Thoracic aorta (tissue), 2 donors: ENCODE results near the gene BBC3. TPM values are rescaled to one million over a fixed set of nuclear protein-coding genes. Genes with fewer than 3 reads are reported as not detected.
A peak's percentile ranks its signal among the peaks of the same experiment; 100 is the strongest.

Source experiments
- ATAC-seq: fragments of 150-250 bp; one replicate; pipeline ENCODE4 v1.8.0; 2017; ENCODE audit warnings: low read depth; ENCODE audit not compliant: insufficient number of reproducible peaks, low FRiP score
- DNase-seq: peaks from one replicate; pipeline ENCODE4 v3.0.0-alpha.2; 2020; ENCODE audit warnings: low spot score
- H3K27ac ChIP-seq, 2 donors: fragments of 200-600 bp; sonication (generic); 1 replicate in 1 of 2; 2 replicates in 1 of 2; pipeline ENCODE4 v1.5.1; 2016; ENCODE audit warnings: mild to moderate bottlenecking in 2 of 2, moderate library complexity in 2 of 2
- H3K27me3 ChIP-seq: fragments of 200-600 bp; sonication (generic); replicated peaks from 2 replicates; pipeline ENCODE4 v1.6.0; 2016; ENCODE audit warnings: mild to moderate bottlenecking; ENCODE audit not compliant: insufficient read depth
- H3K36me3 ChIP-seq: fragments of 200-600 bp; sonication (generic); one replicate; pipeline ENCODE4 v1.5.1; 2016
- H3K4me1 ChIP-seq, 2 donors: fragments of 200-600 bp; sonication (generic); 1 replicate in 1 of 2; 2 replicates in 1 of 2; pipeline versions ENCODE4 v1.5.1 to v1.6.0; 2016; ENCODE audit warnings: low read depth in 2 of 2, mild to moderate bottlenecking in 1 of 2; ENCODE audit not compliant: control insufficient read depth in 1 of 2
- H3K4me3 ChIP-seq: fragments of 200-600 bp; sonication (generic); 2 replicates; pipeline ENCODE4 v1.5.1; 2016; ENCODE audit warnings: mild to moderate bottlenecking
- H3K9me3 ChIP-seq: fragments of 200-600 bp; sonication (generic); 2 replicates; pipeline ENCODE4 v1.5.1; 2016
- total RNA-seq, 2 donors: library from RNA; depleted of rRNA; stranded (reverse); fragments of >200 nt; gene quantifications; one replicate each; pipeline versions ENCODE4 v1.1.0 to v1.2.3, GENCODE V29; 2016
- TF ChIP-seq, protein P1 (sequence below): fragments of 200-600 bp; sonication (generic); IDR thresholded peaks from one replicate; pipeline ENCODE4 v1.5.1; 2019; ENCODE audit warnings: antibody characterized with exemption

The BBC3 gene
- total RNA-seq, 2 donors from 2014 or later, result 6.5 to 21.4 TPM

DNA sequence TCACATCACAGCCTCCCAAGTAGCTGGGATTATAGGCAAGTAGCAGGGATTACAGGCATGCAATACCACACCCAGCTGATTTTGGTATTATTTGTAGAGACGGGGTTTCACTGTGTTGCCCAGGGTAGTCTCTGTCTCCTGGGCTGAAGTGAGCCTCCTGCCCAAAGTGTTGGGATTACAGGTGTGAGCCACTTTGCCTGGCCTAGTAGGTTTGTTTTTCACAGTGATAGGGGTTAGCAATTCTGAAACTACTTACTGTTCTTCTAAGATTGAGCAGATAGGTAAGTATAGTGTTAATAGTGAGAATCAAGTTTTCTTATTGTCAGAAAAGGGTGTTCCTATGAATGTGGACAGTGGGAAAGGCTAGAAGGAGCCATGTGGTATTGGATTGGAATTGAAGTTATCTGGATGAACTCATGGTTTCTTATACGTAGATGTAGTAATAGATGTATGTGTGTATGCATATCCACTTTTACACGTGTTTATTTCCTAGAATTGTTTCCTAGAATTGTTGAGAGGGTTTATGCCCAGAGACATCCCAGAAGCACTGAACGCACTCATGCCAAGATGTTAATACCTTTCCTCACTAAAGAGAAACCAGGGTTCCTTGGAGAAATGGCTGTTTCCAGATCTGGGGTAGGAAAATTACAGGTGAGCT is 51.2 kb downstream of the BBC3 start:
- Histone ChIP-seq H3K36me3 (no peaks in the 10 kb centered on the region), H3K27me3 (no peaks in the 10 kb centered on the region), H3K27ac (no peak overlapping the region), H3K4me3 (no peak overlapping the region), H3K9me3 (no peaks in the 10 kb centered on the region), H3K4me1 (peaks cover 19 to 46% of the 10 kb centered on the region in 2 donors)
- DNase-seq (no peak), ATAC-seq (no peak)
- TF ChIP-seq, protein P1, sequence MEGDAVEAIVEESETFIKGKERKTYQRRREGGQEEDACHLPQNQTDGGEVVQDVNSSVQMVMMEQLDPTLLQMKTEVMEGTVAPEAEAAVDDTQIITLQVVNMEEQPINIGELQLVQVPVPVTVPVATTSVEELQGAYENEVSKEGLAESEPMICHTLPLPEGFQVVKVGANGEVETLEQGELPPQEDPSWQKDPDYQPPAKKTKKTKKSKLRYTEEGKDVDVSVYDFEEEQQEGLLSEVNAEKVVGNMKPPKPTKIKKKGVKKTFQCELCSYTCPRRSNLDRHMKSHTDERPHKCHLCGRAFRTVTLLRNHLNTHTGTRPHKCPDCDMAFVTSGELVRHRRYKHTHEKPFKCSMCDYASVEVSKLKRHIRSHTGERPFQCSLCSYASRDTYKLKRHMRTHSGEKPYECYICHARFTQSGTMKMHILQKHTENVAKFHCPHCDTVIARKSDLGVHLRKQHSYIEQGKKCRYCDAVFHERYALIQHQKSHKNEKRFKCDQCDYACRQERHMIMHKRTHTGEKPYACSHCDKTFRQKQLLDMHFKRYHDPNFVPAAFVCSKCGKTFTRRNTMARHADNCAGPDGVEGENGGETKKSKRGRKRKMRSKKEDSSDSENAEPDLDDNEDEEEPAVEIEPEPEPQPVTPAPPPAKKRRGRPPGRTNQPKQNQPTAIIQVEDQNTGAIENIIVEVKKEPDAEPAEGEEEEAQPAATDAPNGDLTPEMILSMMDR, result no peak

GRCh38 chr19:47176627-47177090 is 54.3 kb downstream of the BBC3 start:
- DNase-seq (no peak), ATAC-seq (peak; percentile 64)
- Histone ChIP-seq H3K36me3 (no peaks in the 10 kb centered on the region), H3K4me3 (peak overlapping the region; percentile 6), H3K27me3 (no peaks in the 10 kb centered on the region), H3K9me3 (no peaks in the 10 kb centered on the region), H3K4me1 (peaks cover 19 to 35% of the 10 kb centered on the region in 2 donors), H3K27ac (peak overlapping the region; percentile 78 to 79)
- TF ChIP-seq, protein P1, result no peak

DNA sequence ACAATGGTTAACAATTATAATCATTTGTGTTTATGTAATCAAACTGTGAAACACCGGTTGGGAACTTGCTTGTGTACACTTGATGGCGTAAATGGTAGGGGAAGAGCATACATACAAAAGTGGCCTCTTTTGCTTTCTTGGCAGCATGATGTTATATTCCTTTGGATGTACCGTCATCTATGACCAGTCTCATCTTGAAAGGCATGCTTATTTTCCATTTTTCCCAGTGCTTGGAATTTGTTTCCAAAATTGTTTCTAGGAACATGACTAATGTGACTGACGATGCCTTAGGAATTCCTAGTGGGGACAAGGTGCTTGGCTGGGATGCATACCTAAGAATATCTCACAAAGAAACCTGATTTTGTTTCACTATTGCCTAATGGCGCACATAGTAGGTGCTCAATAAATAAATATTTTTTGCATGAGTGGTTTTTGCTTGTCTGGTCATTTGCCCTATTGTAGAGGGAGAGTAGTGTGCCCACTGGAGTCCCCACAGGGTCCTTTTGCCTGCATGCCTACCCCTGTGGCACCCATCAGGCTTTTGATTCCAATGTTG is 54.9 kb downstream of the BBC3 start:
- Histone ChIP-seq H3K27ac (peak overlapping the region; percentile 78 to 79), H3K36me3 (no peaks in the 10 kb centered on the region), H3K9me3 (no peaks in the 10 kb centered on the region), H3K4me1 (peaks cover 19 to 32% of the 10 kb centered on the region in 2 donors), H3K4me3 (peak overlapping the region; percentile 6), H3K27me3 (no peaks in the 10 kb centered on the region)
- TF ChIP-seq, protein P1, result no peak
- ATAC-seq (no peak), DNase-seq (no peak)

- DNase-seq (no peak), ATAC-seq (no peak)
- H3K27ac ChIP-seq, result no peak overlapping the region
- peaks cover 7% of the 10 kb centered on the region for H3K36me3 ChIP-seq
- no peaks in the 10 kb centered on the region for H3K27me3 ChIP-seq
- no peaks in the 10 kb centered on the region for H3K9me3 ChIP-seq
- H3K4me1 ChIP-seq, result peaks cover 18 to 26% of the 10 kb centered on the region in 2 donors
- H3K4me3 ChIP-seq, result no peak overlapping the region
- TF ChIP-seq, protein P1, result no peak
Measured at GRCh38 chr19:47172666-47173455, 58.1 kb downstream of the BBC3 start.

Other genes starting within 250 kb of the BBC3 start
- 1 to 10 TPM in 1 of 2 donors, under 1 TPM in 1; 0.68 to 1.3 TPM for gene NPAS1, start 211.4 kb downstream of the BBC3 start, total RNA-seq
- gene TMEM160, start 182.6 kb downstream of the BBC3 start, total RNA-seq, result 10 to 100 TPM in 1 of 2 donors, 1 to 10 TPM in 1; 2.4 to 55.0 TPM
- gene ZC3H4, start 117.4 kb downstream of the BBC3 start, total RNA-seq, result 10 to 100 TPM; 21.9 to 26.0 TPM
- 10 to 100 TPM; 39.3 to 50.8 TPM for gene SAE1, start 100.4 kb downstream of the BBC3 start, total RNA-seq
- 10 to 100 TPM; 26.7 to 38.9 TPM for gene CCDC9, start 25.3 kb upstream of the BBC3 start, total RNA-seq
- gene INAFM1, start 43.7 kb upstream of the BBC3 start, total RNA-seq, result 10 to 100 TPM; 10.3 to 18.6 TPM
- 10 to 100 TPM; 37.6 to 51.9 TPM for gene C5AR1, start 78.7 kb upstream of the BBC3 start, total RNA-seq
- 10 to 100 TPM; 10.3 to 25.7 TPM for gene C5AR2, start 101.0 kb upstream of the BBC3 start, total RNA-seq
- gene DHX34, start 118.1 kb upstream of the BBC3 start, total RNA-seq, result 10 to 100 TPM; 20.4 to 21.3 TPM
- 10 to 100 TPM in 1 of 2 donors, 1 to 10 TPM in 1; 6.4 to 11.5 TPM for gene MEIS3, start 188.3 kb upstream of the BBC3 start, total RNA-seq
- under 1 TPM in 1 of 2 donors, not detected in 1; 0.28 TPM for gene SLC8A2, start 240.7 kb upstream of the BBC3 start, total RNA-seq